K562 (cell line): Measurements from ENCODE around the gene PTPRG. TPM values are rescaled to one million over a fixed set of nuclear protein-coding genes. Genes with fewer than 3 reads are reported as not detected.

Source experiments
- ATAC-seq: fragments of 200-7000 bp; cut with Tn5 transposase; 3 replicates; pipeline ENCODE4 v1.9.1; 2020; ENCODE audit warnings: moderate library complexity
- BruUV-seq: library from RNA; stranded (reverse); fragments of 400-500 nt; replicated peaks from 2 replicates; lab custom pipeline; 2021; lab: Mats Ljungman, UMichigan
- CTCF ChIA-PET: fragments of 300-600 bp; formaldehyde crosslinking; extraction: SDS; loops from one replicate; lab custom pipeline; 2021; ENCODE audit warnings: low intra/inter-chr PET ratio; lab: Yijun Ruan, JAX
- POLR2A ChIA-PET: fragments of 300-600, 350-650 bp; sonication (Branson Sonifier 250); formaldehyde crosslinking; extraction: SDS; loops from one replicate; lab custom pipeline; 2021; ENCODE audit warnings: antibody characterized with exemption, inconsistent platforms; lab: Yijun Ruan, JAX
- DNase-seq, 4 experiments: peaks; one replicate each; pipeline versions ENCODE4 v3.0.0 to v3.0.0-alpha.2; 2011 to 2018; ENCODE audit warnings: low spot score in 3 of 4, mixed read lengths in 3 of 4; ENCODE audit errors: extremely low read depth in 1 of 4
- FAIRE-seq: peaks from 2 replicates; lab custom pipeline; 2011; peaks lifted over from hg19 to GRCh38; lab: Jason Lieb, UNC
- H2AFZ ChIP-seq: 2 replicates; pipeline ENCODE4 v1.6.0; 2011; ENCODE audit warnings: low read depth, low read length, control low read depth, inconsistent platforms
- H3K27ac ChIP-seq: fragments of 200-600 bp; 3 replicates; pipeline ENCODE4 v1.8.0; 2011; ENCODE audit warnings: low read depth, mild to moderate bottlenecking, control low read depth, inconsistent platforms, low read length, moderate library complexity, mixed read lengths; ENCODE audit errors: extremely low read depth
- H3K27me3 ChIP-seq, 2 experiments: fragments of 300-600 bp in 1 of 2; 2 replicates in 1 of 2; 3 replicates in 1 of 2; pipeline versions ENCODE4 v1.6.0 to v1.8.0; 2011; ENCODE audit warnings: inconsistent platforms in 2 of 2, low read length in 2 of 2, mild to moderate bottlenecking in 1 of 2, mixed read lengths in 1 of 2, moderate library complexity in 1 of 2; ENCODE audit not compliant: control insufficient read depth in 2 of 2, insufficient read depth in 2 of 2
- H3K36me3 ChIP-seq: fragments of 300-600 bp; 3 replicates; pipeline ENCODE4 v1.8.0; 2011; ENCODE audit warnings: mild to moderate bottlenecking, low read length, inconsistent platforms; ENCODE audit not compliant: control insufficient read depth, insufficient read depth
- H3K4me1 ChIP-seq, 2 experiments: fragments of 200-600 bp in 1 of 2; replicated peaks in 1 of 2; 2 replicates in 1 of 2; 3 replicates in 1 of 2; pipeline versions ENCODE4 v1.5.1 to v1.8.0; 2011; ENCODE audit warnings: inconsistent platforms in 2 of 2, low read length in 2 of 2, mild to moderate bottlenecking in 1 of 2, mixed read lengths in 1 of 2, moderate library complexity in 1 of 2; ENCODE audit not compliant: control insufficient read depth in 2 of 2, insufficient read depth in 2 of 2
- H3K4me2 ChIP-seq: 2 replicates; pipeline ENCODE4 v1.6.1; 2011; ENCODE audit warnings: low read length, control low read depth, inconsistent platforms, mixed read lengths; ENCODE audit not compliant: insufficient read depth
- H3K4me3 ChIP-seq: fragments of 200-600 bp; sonication (generic), shearing (Covaris generic); 2 replicates; pipeline ENCODE4 v1.5.1; 2016; ENCODE audit warnings: control low read depth, inconsistent platforms
- H3K79me2 ChIP-seq: fragments of 200-600 bp; 3 replicates; pipeline ENCODE4 v1.8.0; 2011; ENCODE audit warnings: low read length, inconsistent platforms; ENCODE audit not compliant: control insufficient read depth, insufficient read depth
- H3K9ac ChIP-seq, 2 experiments: 2 replicates each; pipeline versions ENCODE4 v1.6.0 to v1.6.1; 2011; ENCODE audit warnings: low read depth in 2 of 2, low read length in 2 of 2, control low read depth in 1 of 2, inconsistent platforms in 1 of 2, mild to moderate bottlenecking in 1 of 2, mixed read lengths in 1 of 2; ENCODE audit not compliant: insufficient read depth in 1 of 2
- H3K9me1 ChIP-seq: one replicate; pipeline ENCODE4 v1.6.0; 2011; ENCODE audit warnings: inconsistent platforms, mild to moderate bottlenecking, low read length, moderate library complexity; ENCODE audit not compliant: control insufficient read depth, insufficient read depth
- H3K9me3 ChIP-seq: replicated peaks from 2 replicates; pipeline ENCODE4 v1.5.1; 2011; ENCODE audit warnings: low read depth, low read length, inconsistent platforms; ENCODE audit not compliant: control insufficient read depth, insufficient read depth
- H4K20me1 ChIP-seq: replicated peaks from 2 replicates; pipeline ENCODE4 v1.6.1; 2011; ENCODE audit warnings: low read length, inconsistent platforms, mixed read lengths; ENCODE audit not compliant: control insufficient read depth, insufficient read depth
- AFF1 ChIP-seq, 2 experiments: fragments of 450-650 bp; IDR thresholded peaks; 2 replicates each; pipeline ENCODE4 v1.6.1; 2018; ENCODE audit warnings: mild to moderate bottlenecking in 2 of 2, low read depth in 1 of 2; ENCODE audit not compliant: partially characterized antibody in 2 of 2
- EHMT2 ChIP-seq: fragments of 450-650 bp; IDR thresholded peaks from 2 replicates; pipeline ENCODE4 v1.6.1; 2018; ENCODE audit warnings: antibody characterized with exemption
- FOXM1 ChIP-seq, 2 experiments: fragments of 450-650 bp in 1 of 2; sonication (generic) in 1 of 2; formaldehyde crosslinking in 1 of 2; IDR thresholded peaks; 2 replicates each; pipeline versions ENCODE4 v1.6.1 to v1.9.0; 2017 to 2022; ENCODE audit warnings: low read depth in 2 of 2, mild to moderate bottlenecking in 2 of 2, missing genetic modification reagents in 1 of 2, moderate library complexity in 1 of 2
- HNRNPUL1 ChIP-seq: fragments of 200-400 bp; formaldehyde crosslinking; IDR thresholded peaks from 2 replicates; pipeline ENCODE4 v1.6.1; 2017; ENCODE audit warnings: low read length
- IRF9 ChIP-seq: fragments of 450-650 bp; IDR thresholded peaks from 2 replicates; pipeline ENCODE4 v1.6.1; 2016; ENCODE audit warnings: missing biosample characterization, missing genetic modification characterization
- MEIS2 ChIP-seq: fragments of 450-650 bp; IDR thresholded peaks from 2 replicates; pipeline ENCODE4 v1.6.1; 2014; ENCODE audit warnings: mild to moderate bottlenecking; ENCODE audit not compliant: partially characterized antibody
- NR4A1 ChIP-seq, 2 experiments: fragments of 250-450 bp in 1 of 2; fragments of 450-650 bp in 1 of 2; sonication (Bioruptor Pico) in 1 of 2; IDR thresholded peaks; 2 replicates each; pipeline versions ENCODE4 v1.4.0 to v1.6.1; 2016 to 2020; ENCODE audit warnings: mild to moderate bottlenecking in 2 of 2, missing compliant biosample characterization in 1 of 2, missing genetic modification characterization in 1 of 2, moderate library complexity in 1 of 2
- RREB1 ChIP-seq: fragments of 250-450 bp; sonication (Bioruptor Pico); IDR thresholded peaks from 2 replicates; pipeline ENCODE4 v1.4.0; 2020
- SMARCA4 ChIP-seq: fragments of 450-650 bp; IDR thresholded peaks from 2 replicates; pipeline ENCODE4 v1.6.1; 2016
- TCF7L2 ChIP-seq: fragments of 150-350 bp; IDR thresholded peaks from 2 replicates; pipeline ENCODE4 v1.6.1; 2016; ENCODE audit warnings: low read depth, mild to moderate bottlenecking, low read length, moderate library complexity
- ZBTB8A ChIP-seq: fragments of 450-650 bp; IDR thresholded peaks from 2 replicates; pipeline ENCODE4 v1.6.1; 2018; ENCODE audit warnings: mild to moderate bottlenecking, moderate library complexity; ENCODE audit not compliant: partially characterized antibody
- ZNF830 ChIP-seq: fragments of 250-450 bp; sonication (Bioruptor Pico); IDR thresholded peaks from 2 replicates; pipeline ENCODE4 v1.5.0; 2021; ENCODE audit warnings: mild to moderate bottlenecking
- WGBS: fragments of 100-300 bp; shearing (Covaris generic); methylation state at CpG from one replicate; pipeline ENCODE4 v1.1.6; 2016; ENCODE audit warnings: low coverage, mixed read lengths; ENCODE audit not compliant: insufficient coverage; ENCODE audit errors: missing lambda C conversion rate; 5-methylcytosine and 5-hydroxymethylcytosine counted together
- in situ Hi-C: fragments of 300-500 bp; cut with MboI; formaldehyde crosslinking; loops from 4 replicates; pipeline ENCODE4 v1.15.0; 2018; ENCODE audit warnings: inconsistent platforms, mixed read lengths
- intact Hi-C: fragments of 100-400 bp; cut with micrococcal nuclease; formaldehyde crosslinking; loops from 2 replicates; pipeline ENCODE4 v1.14.2; 2022
- polyA plus RNA-seq, 8 experiments: library from polyadenylated mRNA; depleted of rRNA in 4 of 8; stranded (reverse) in 5 of 8; unstranded in 3 of 8; fragments of >200 nt; fragmentation: Nextera tagmentation in 2 of 8; fragmentation: Illumina TruSeq in 1 of 8; extraction: Ambion mirVana in 2 of 8; extraction: Trizol in 1 of 8; gene quantifications; 2 replicates each; pipeline versions ENCODE4 v1.2.1 to v1.2.3, GENCODE V29; 2011 to 2014; ENCODE audit warnings: inconsistent platforms in 1 of 8, missing spikeins in 1 of 8
- total RNA-seq, 7 experiments: library from RNA; depleted of rRNA in 6 of 7; stranded (reverse); fragments of >200 nt in 6 of 7; fragmentation: Illumina TruSeq in 2 of 7; extraction: Trizol in 2 of 7; gene quantifications; 2 replicates each; pipeline versions ENCODE4 v1.2.1 to v1.2.3, GENCODE V29; 2011 to 2021; ENCODE audit warnings: low replicate concordance in 1 of 7

Gene PTPRG
- total and polyA plus RNA-seq, 9 of the 15 experiments (the other 6 are each of a cell fraction or from before 2014, with no cell fraction given): 0.16 TPM; not detected in 8

- in situ Hi-C loops: no loop called here
- TF ChIP-seq SMARCA4 (no peak), RREB1 (CRISPR knock-in tag) (no peak), ZNF830 (no peak), HNRNPUL1 (no peak), EHMT2 (no peak), ZBTB8A (no peak), MEIS2 (no peak), NR4A1 (CRISPR knock-in tag; IDR thresholded peaks at IDR 0.05) (no peak), NR4A1 (tag; IDR thresholded peaks at IDR 0.05) (no peak), TCF7L2 (no peak), AFF1 (IDR thresholded peaks at IDR 0.05; ENCODE audit: low read depth in 1 of 2, partially characterized antibody in 2 of 2) (no peak), FOXM1 (IDR thresholded peaks at IDR 0.05; ENCODE audit: low read depth) (no peak), FOXM1 (CRISPR knock-in tag; IDR thresholded peaks at IDR 0.05; ENCODE audit: low read depth) (no peak), IRF9 (tag) (no peak)
These were observed 376.1 kb downstream of the PTPRG start for GRCh38 chr3:61937477-61937876.

More at GRCh38 chr3:61937477-61937876, 376.1 kb downstream of the PTPRG start:
- intact Hi-C loops: no loop called here
- no peaks in the 10 kb centered on the region for H3K36me3 ChIP-seq
- 0% methylated on average over 3 of the region's 3 CpGs for WGBS
- no peak for DNase-seq
- no peaks in the 10 kb centered on the region for H4K20me1 ChIP-seq
- H3K4me1 ChIP-seq: no peaks in the 10 kb centered on the region
- H3K9ac ChIP-seq: no peak overlapping the region
- no peak for ATAC-seq
- no peak overlapping the region for H3K4me3 ChIP-seq
- no peak overlapping the region for H3K27ac ChIP-seq
- BruUV-seq: no TSS peak
- no peaks in the 10 kb centered on the region for H3K9me3 ChIP-seq
- H3K79me2 ChIP-seq: no peaks in the 10 kb centered on the region
- POLR2A ChIA-PET: interaction anchor here (0.7 kb wide), 2 partner anchors 20 to 191 kb away, joined by 3 read pairs; no protein-coding TSS in a partner anchor
- H2AFZ ChIP-seq: no peak overlapping the region
- no peaks in the 10 kb centered on the region for H3K9me1 ChIP-seq
- H3K4me2 ChIP-seq: no peak overlapping the region
- no peaks in the 10 kb centered on the region for H3K27me3 ChIP-seq
- no peak for FAIRE-seq
- CTCF ChIA-PET: no interaction called here
